GM18907 (cell line): ENCODE measurements around the gene WDR90.
"Not testable (repeated sequence)": the region's sequence is repeated elsewhere in the genome, so short reads cannot be mapped to it uniquely, and the experiment has no call there.

Experiments
- ATAC-seq: cut with Tn5 transposase; IDR thresholded peaks from one replicate; pipeline ENCODE4 v1.9.1; 2021; ENCODE audit warnings: mild to moderate bottlenecking, moderate library complexity; ENCODE audit not compliant: unreplicated experiment

The WDR90 gene

GRCh38 chr16:704552-705380 is 55.6 kb downstream of the WDR90 start:
- ATAC-seq, result no peak

- no peak for ATAC-seq
These were observed 56.4 kb downstream of the WDR90 start, which contains the start of gene FBXL16 for GRCh38 chr16:705431-706188. Gene FBXL16, minus strand, starts transcription at chr16:705801. Its CDS starts 8,396 bp downstream, at chr16:697405.

- no peak for ATAC-seq
These were observed 57.3 kb downstream of the WDR90 start for GRCh38 chr16:706189-707061.

- ATAC-seq, result no peak
These were observed 57.9 kb downstream of the WDR90 start for GRCh38 chr16:707062-707538.

GRCh38 chr16:708019-708418 is 58.9 kb downstream of the WDR90 start:
- no peak for ATAC-seq

GRCh38 chr16:708959-709358 is 59.8 kb downstream of the WDR90 start:
- ATAC-seq, result no peak

GRCh38 chr16:709566-710499 is 60.7 kb downstream of the WDR90 start:
- ATAC-seq, result no peak

- ATAC-seq, result no peak
These were observed 61.4 kb downstream of the WDR90 start for GRCh38 chr16:710500-711075.

- no peak for ATAC-seq
These were observed 61.9 kb downstream of the WDR90 start for GRCh38 chr16:711084-711483.

GRCh38 chr16:711548-712320 is 62.6 kb downstream of the WDR90 start:
- peak; percentile 46 for ATAC-seq

GRCh38 chr16:712740-713250 is 63.6 kb downstream of the WDR90 start:
- ATAC-seq, result not testable (repeated sequence)

- no peak for ATAC-seq
These were observed 64.9 kb downstream of the WDR90 start for GRCh38 chr16:714079-714478.

- ATAC-seq, result peak; percentile 54
These were observed 65.7 kb downstream of the WDR90 start, which contains the start of gene METRN for GRCh38 chr16:714558-715476. Gene METRN, plus strand, starts transcription at chr16:715118. Its CDS starts 172 bp downstream, at chr16:715290.

- ATAC-seq, result peak; percentile 5
These were observed 66.5 kb downstream of the WDR90 start for GRCh38 chr16:715477-716199.

GRCh38 chr16:716200-716568 is 67.0 kb downstream of the WDR90 start:
- ATAC-seq, result no peak

GRCh38 chr16:716768-717325 is 67.7 kb downstream of the WDR90 start:
- no peak for ATAC-seq
